LNCAP (cell line): ENCODE data around the gene PKNOX2.

Source experiments
- CTCF ChIP-seq: fragments of 450-650 bp; IDR thresholded peaks from 2 replicates; pipeline ENCODE4 v1.5.1; 2017; ENCODE audit warnings: mild to moderate bottlenecking

The PKNOX2 gene

GRCh38 chr11:125168918-125169456 lies 4.4 kb downstream of the PKNOX2 start:
- no peak for TF ChIP-seq CTCF

DNA sequence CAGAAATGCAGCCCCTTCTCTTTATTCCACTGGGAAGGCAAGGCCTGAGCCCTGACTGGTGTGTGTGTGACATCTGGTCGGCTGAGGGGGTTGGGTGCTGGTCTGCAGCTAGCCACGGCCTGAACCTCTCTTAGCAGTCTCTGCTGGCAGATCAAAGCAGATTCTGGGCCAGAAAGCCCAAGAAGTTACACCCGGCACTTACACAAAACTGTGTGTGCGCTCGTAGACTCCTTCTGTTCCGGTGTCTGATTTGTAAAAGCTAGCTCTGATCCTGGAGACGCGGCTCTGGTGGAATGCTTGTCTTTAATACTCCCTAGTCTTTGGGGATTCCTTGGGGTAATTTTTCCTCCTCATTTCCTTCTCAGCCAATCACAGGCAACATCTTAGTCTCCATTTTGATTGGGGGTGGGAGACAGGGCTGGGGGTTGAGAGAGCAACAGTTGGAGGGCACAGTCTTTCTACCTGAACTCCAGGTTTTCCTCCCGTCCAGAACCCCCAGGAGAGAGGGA lies 5.5 kb downstream of the PKNOX2 start:
- TF ChIP-seq CTCF = no peak

DNA sequence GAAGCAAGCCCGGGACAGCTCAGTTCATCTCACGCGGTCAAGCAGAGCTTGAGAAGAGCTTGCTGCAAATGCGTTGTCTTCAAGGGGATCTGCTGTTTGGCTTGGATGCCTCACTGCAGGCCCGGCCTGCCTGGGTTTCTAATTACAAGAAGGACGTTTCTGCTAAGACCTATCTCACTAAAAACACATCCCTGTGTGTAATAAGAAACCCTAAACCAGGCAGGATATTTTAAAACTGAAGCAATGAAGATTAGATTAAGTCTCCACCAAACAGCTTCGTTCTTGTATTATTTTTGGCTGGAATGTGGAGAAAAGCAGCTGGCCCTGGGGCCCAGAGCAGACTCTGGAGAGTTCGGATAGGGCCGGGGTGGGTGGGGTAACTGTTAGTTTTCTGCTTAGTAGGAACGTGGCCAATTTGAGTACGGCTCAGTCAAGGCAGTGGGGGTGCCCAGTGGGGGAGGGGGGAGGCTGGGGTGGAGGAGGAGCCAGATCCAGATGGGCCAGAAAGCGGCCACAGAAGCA lies 6.0 kb downstream of the PKNOX2 start:
- no peak for TF ChIP-seq CTCF

DNA sequence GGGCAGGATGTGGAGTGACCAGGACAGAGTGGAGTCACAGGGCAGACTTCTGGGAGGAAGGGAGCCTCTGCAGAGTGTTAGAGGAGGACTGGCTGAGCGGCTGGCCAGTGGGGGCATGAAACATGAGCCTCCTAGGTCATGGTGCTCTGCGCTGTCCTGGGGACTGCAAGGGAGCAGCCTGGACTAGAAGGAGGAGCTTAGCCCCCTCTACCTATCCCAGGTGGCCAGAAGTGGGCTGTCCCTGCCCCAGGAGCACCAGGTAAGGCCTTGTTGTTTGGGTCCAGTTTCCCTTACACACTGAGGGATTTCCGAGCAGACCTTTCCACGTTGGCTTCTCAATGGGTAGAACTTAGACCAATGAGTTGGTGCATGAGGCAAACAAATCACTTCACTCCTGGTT lies 7.4 kb downstream of the PKNOX2 start:
- no peak for TF ChIP-seq CTCF

- no peak for TF ChIP-seq CTCF
These were observed 8.5 kb downstream of the PKNOX2 start for GRCh38 chr11:125173027-125173426.

- no peak for TF ChIP-seq CTCF
These were observed 9.0 kb downstream of the PKNOX2 start for GRCh38 chr11:125173556-125173955.

DNA sequence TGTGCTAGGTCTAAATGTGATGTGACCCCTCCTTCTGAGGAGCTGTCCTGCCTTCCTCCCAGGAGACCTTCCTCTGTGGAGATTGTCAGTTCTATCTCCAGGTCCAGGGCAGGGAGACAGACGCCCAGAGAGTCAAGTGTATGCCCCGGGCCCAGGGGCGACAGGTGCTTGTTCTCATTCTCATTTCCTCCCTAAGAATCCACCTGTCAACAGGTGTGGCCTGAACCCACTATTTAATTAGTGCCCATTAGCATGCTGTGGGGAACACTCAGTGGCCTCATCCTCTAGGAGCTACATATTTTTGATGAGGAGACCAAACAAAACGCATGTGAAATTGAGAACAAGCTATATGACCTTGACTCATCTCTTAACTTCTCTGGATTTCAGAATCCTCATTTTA lies 9.5 kb downstream of the PKNOX2 start:
- no peak for TF ChIP-seq CTCF

DNA sequence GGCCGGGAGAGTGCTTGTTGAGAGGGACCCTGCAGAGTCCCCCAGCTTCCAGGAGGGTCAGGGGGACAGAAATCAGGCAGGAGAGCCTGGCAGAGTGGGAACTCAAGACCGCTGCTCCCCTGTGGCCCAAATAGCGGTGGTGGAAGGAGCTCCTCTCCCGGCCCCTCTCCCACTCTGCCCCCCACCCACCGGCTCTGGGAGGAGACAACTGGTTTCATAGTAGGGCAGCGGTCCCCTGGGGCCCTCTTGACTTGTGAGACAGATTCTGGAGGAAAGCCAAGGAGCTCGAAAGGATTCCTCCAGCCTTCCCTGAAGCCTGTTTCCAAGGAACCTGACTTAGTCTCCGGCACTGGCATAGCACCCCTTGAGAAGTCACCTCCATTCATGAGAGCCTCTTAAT lies 10.1 kb downstream of the PKNOX2 start:
- TF ChIP-seq CTCF = no peak
